Cortex of kidney (tissue), 1 donor: ENCODE data around the gene NFIA.

Experiments
- DNase-seq: peaks from one replicate; lab custom pipeline; 2025; lab: John Stamatoyannopoulos, UW

Gene NFIA

DNA sequence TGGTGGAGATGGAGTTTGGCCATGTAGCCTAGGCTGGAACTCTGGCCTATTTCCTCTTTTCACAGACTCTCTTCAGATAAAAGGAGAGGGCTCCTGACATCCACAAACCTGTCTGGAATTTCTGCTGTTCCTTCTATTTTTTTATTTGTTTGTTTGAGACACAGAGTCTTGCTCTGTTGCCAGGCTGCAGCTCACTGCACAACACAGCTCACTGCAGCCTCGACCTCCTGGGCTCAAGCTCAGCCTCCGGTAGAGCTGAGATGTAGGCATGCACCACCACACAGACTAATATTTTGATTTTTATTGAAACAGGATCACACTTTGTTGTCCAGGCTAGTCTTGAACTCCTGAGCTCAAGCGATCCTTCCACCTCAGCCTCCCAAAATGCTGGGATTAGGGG lies 411.6 kb downstream of the NFIA start:
- no peak for DNase-seq

DNA sequence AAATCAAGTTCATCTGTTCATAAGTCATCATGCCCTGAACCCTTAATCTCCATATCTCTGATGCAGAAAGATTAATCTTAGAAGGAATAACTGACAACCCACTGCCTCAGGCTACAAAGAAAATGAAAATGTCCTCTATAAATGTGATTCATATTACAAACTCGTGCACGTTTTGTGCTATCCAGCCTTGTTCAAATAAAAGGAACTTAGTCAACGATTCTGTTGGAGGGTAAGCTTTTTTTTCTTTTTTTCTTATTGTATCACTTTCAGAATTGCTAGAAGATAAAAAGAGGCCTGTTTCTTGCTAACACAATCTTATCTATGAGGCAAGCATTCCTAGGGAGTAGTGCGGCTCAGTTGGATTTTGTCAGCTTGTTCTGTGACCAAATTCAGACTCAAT lies 414.1 kb downstream of the NFIA start:
- DNase-seq = no peak

DNA sequence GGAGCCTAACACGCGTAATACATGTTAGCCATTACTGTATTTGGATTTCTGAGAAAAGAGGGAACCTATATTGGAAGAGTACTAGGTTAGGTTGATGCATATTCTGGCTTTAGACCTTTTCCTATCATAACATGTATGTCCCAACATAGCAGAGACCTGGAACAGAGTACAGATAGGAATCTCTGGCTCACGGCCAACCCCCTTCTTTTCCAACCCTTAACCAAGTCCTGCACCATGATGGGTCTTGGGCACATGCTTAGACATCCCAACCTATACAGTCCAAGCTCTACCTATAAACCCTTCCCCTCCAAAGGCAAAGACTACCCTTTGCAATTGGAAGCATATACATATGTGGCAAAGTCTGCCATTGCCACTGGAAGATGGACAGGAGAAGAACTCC lies 414.7 kb downstream of the NFIA start:
- no peak for DNase-seq

DNA sequence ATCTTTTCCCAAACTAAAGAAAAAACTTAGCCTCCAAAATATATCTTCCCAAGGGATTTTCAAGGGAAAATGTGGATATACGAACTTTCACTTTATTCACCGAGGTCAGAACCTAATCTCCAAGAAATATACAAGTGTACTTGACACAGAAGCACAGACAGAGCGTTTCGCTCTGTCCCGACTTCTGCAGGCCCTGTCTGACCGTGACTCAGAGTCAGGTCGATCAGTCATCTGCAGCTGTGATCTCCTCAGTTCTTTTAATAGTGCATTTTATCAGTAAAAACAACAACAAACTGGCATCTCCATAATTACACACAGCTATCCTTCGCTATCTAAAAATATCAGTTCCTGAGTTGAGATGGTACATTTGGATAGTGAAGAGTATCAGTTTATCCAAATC lies 416.0 kb downstream of the NFIA start:
- no peak for DNase-seq

DNA sequence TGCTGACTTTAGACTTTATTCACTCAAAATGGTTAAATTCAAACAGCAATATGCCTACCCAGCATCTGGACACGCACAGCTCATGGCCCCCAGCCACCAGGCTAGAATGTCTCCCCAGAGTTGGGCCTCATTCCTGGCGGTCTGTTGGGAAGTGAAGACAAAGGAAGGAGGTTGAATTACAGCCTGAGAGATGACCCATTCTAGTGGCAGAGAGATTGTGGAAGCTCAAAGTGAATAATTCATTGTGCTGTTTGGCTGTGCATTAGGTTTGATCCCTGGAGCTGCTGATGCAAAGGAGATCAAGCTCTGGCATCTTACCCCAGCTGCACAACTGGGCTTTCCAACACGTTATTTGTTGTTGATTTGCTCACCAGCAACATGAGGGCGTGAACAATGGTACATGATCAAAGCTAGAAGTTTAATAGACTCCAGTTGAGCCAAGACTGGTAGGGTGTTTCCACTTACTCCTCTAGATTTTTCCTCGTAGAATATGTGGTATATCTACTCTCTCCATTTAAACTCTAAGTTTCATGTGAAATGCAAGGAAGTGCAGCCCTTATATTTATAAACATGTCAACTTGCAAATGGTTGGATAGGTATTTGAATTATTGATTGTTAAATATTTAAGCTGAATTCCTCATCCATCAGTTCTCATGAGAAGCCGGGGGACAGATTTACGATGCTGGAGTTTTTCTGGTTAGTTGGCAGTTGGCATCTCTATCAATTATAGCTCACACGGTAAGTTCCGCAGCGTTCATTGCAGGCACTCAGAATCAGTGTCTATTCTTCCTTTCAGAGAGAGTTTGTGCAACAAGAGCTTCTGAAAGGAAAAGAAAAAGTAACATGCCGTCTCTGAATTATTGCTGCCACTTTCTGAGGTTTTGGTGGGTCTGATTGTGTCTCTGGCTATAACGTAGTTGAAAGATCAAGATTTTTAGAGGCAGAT lies 419.9 kb downstream of the NFIA start:
- no peak for DNase-seq

DNA sequence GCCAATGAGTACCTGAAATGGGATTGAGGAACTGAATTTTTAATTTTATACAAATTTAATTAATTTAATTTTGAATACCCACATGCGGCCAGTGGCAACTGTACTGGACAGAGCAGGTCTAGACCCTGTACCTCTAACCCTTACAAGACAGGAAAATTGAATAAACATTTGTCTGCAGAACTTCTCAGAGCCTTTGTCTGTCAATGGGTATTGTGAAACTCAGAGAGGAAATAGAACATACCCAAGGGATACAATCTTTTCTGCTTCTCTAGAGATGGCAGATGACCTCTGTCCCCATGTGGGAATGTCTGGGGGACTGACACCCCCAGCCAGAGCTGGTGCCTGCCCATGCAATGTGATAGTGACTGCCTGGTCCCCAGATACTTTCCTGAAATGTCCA lies 421.9 kb downstream of the NFIA start:
- DNase-seq = no peak

DNA sequence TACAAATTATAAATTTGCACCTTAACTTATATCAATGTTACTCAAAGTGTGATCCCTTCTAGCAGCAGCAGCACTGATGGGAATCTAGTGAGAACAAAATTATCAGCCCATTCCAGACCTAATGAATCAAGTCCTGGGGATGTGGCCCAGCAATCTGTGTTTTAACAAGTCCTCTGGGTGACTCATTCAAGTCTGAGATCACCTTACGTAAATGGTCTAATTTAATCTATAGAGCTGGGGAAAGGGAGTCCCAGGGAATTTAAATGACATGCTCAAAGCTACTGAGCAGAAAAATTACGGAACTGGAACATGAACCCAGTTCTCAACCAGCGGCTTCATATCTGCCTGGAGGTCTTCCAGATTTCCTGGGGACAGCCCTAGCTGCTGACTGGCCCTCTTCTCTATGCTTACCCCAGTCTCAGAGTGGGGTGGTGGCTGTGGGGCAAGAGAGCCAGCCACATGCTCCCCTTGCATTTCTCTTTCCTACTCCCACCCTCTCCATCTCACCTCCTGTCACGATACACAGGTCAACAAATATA lies 422.6 kb downstream of the NFIA start:
- DNase-seq = no peak

DNA sequence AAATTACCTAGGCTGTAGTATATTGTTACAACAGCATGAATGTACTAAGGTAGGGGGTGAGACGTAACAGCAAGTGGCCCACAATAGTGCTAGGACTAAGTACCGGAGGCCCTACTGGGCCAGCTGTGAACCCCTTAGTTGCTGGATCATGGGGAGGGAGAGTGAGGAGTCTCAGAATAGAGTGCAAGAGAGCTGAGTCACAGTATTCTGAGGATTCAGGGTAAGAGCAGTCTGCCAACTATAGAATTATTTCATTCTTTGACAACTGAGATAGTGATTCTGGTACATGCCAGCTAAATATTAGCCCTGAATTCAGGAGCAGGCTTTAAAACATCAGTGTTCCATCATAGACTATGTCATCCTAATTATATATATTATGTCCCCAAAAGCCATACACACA lies 423.9 kb downstream of the NFIA start:
- no peak for DNase-seq

DNA sequence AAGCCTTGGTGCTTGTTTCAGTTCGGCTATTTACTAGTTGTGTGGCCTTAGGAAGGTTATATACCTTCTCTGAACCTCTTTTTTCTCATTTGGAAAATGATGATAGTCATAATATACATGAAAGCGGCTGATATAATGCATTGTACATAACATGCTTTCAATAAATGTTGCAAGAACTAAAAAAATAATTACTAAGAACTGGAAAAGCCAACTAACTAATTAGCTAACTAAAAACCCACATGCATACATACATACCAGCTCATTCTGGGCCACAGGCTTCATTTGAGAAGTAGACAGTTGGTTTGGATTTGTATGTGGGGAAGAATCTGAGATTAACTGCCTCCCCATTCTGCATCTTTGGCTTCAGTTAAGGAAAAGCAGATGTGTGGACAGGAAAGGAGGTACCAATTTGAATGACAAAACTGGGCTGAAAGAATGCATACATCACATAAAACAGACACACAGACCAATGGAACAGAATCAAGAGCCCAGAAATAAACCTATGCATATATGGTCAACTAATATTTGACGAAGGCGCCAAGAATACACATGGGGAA lies 424.7 kb downstream of the NFIA start:
- DNase-seq = no peak
